Uterine smooth muscle cell (primary cell): ENCODE data around the gene SERHL2. TPM values are rescaled to one million over a fixed set of nuclear protein-coding genes. Genes with fewer than 3 reads are reported as not detected.

Source experiments
- total RNA-seq: library from RNA; depleted of rRNA; stranded (reverse); fragments of >200 nt; gene quantifications from 2 replicates; pipeline ENCODE4 v1.2.3, GENCODE V29; 2014

Gene SERHL2, protein sequence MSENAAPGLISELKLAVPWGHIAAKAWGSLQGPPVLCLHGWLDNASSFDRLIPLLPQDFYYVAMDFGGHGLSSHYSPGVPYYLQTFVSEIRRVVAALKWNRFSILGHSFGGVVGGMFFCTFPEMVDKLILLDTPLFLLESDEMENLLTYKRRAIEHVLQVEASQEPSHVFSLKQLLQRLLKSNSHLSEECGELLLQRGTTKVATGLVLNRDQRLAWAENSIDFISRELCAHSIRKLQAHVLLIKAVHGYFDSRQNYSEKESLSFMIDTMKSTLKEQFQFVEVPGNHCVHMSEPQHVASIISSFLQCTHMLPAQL
- total RNA-seq = 4.5 and 5.9 TPM in 2 replicates

DNA sequence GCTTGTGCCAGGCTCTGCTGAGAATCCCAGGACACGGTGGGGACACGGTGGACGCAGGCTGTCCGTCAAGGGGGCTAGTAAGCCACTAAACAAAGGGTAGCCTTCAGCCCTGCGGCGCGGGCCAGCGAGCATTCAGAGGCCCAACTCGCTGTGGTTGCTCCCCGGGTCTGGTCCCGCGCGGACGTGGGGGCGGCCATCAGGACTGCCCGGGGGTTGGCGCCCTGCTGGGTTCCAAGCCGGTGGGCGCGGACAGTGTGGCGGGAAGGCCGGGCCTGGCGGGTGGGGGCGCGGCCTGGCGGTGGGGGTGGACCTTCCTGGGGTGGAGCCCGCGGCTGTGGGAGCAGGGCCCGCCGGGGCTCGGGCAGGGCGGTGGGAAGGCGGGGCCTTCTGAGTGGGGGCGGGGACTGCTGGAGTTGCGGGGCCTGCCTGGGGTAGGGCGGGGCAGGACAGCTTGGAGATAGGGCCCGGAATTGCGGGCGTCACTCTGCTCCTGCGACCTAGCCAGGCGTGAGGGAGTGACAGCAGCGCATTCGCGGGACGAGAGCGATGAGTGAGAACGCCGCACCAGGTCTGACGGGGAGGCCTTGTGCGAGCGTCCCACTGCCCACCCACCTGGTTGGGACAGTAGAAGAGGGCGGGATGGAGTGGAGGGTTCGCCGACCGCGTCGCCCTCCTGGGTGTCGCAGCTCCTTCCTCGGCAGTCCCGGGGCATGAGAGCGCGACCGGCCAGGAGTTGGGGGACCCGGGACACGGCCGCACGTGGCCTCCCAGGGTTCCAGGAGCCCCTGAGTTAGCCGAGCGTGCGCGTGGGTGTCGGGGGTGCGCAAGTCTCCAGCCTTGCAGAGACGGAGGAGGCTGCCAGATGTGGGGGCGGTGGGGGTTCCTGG, at the start of gene SERHL2:
TSS of gene SERHL2 (plus strand) at position 482 of the 887 bp plus-strand sequence. CDS start at position 547, 65 bp downstream.

DNA sequence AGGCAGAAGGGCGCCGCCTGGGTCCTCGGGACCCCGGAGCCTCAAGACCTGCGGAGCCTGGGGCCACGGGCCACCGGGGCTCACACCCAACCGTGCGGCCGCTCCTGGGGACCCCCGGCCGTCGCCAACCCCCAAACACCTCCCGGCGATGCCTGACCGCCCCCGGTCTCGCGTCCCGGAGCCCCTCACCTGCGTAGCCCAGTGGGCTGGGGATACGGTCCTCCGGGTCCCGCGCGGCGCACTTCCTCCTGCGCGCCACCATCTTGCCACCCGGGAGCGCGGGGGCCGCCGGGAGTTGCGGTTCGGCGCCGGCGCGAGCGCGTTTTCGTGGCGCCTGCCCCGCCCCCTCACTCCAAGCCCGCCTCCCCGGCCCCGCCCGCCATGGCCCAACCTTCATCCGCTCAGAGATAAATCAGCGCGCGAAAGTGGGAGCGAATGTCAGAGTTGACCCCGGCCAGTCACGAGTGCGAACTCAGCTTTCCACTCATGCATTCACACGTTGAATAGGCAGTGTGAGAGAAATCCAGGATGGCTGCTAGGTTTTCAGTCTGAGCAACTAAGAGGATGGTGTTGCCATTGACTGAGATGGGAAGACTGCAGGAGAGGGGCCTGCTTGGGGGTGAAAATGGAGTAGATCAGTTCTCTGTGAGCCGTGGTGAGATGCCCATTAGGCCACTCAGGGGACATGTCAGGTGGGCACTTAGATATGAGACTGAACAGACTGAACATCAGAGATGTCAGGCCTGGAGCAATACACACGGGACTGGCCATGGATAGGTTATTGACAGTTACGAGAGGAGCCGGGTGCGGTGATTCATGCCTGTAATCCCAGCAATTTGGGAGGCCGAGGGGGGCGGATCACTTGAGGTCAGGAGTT, 34.0 kb upstream of the SERHL2 start, which contains the start of gene RRP7A:
TSS of gene RRP7A (minus strand) at position 272 of the 877 bp plus-strand sequence. CDS start at position 262, 10 bp downstream.

GRCh38 chr22:42614312-42615091, 60.7 kb downstream of the SERHL2 start, which contains the start of gene POLDIP3:
Gene POLDIP3, minus strand, starts transcription at chr22:42614883. Its CDS starts 26 bp downstream, at chr22:42614857.

Other genes starting within 250 kb of the SERHL2 start
- gene NFAM1, start 121.6 kb upstream of the SERHL2 start, total RNA-seq = not detected in 2 replicates
- 33.4 and 50.6 TPM in 2 replicates for gene RRP7A, start 34.2 kb upstream of the SERHL2 start, total RNA-seq
- gene POLDIP3, start 60.9 kb downstream of the SERHL2 start, total RNA-seq = 25.4 and 25.5 TPM in 2 replicates
- 0.22 and 0.25 TPM in 2 replicates for gene ATP5MGL, start 86.6 kb downstream of the SERHL2 start, total RNA-seq
- gene CYB5R3, start 95.4 kb downstream of the SERHL2 start, total RNA-seq = 46.8 and 59.0 TPM in 2 replicates
- 1.8 and 6.6 TPM in 2 replicates for gene A4GALT, start 166.9 kb downstream of the SERHL2 start, total RNA-seq